HepG2 (cell line): Measurements from ENCODE around the gene STUB1. TPM values are rescaled to one million over a fixed set of nuclear protein-coding genes. Genes with fewer than 3 reads are reported as not detected.

ENCODE experiments used
- ISX ChIP-seq: sonication (generic); formaldehyde crosslinking; conservative IDR thresholded peaks from 2 replicates; pipeline ENCODE4 v1.5.0; 2020; ENCODE audit warnings: missing genetic modification reagents
- KIAA2018 ChIP-seq: sonication (generic); formaldehyde crosslinking; IDR thresholded peaks from 2 replicates; pipeline ENCODE4 v1.5.0; 2020; ENCODE audit warnings: mild to moderate bottlenecking, missing genetic modification reagents, borderline replicate concordance
- NFE2L1 ChIP-seq: sonication (generic); formaldehyde crosslinking; IDR thresholded peaks from 2 replicates; pipeline ENCODE4 v1.4.0; 2020; ENCODE audit warnings: missing genetic modification reagents, mild to moderate bottlenecking, borderline replicate concordance
- NKX3-1 ChIP-seq: sonication (generic); formaldehyde crosslinking; IDR thresholded peaks from 2 replicates; pipeline ENCODE4 v1.5.0; 2020; ENCODE audit warnings: missing genetic modification reagents
- NR1H2 ChIP-seq: sonication (generic); formaldehyde crosslinking; IDR thresholded peaks from 2 replicates; pipeline ENCODE4 v1.8.1; 2022; ENCODE audit warnings: low read depth, missing genetic modification reagents, borderline replicate concordance
- SAFB2 ChIP-seq: sonication (generic); formaldehyde crosslinking; IDR thresholded peaks from 2 replicates; pipeline ENCODE4 v1.5.1; 2020; ENCODE audit warnings: missing genetic modification reagents, low read depth, mild to moderate bottlenecking, borderline replicate concordance
- SIX1 ChIP-seq: sonication (generic); formaldehyde crosslinking; IDR thresholded peaks from 2 replicates; pipeline ENCODE4 v1.4.0; 2020; ENCODE audit warnings: missing genetic modification reagents, borderline replicate concordance
- SIX4 ChIP-seq: sonication (generic); formaldehyde crosslinking; IDR thresholded peaks from 2 replicates; pipeline ENCODE4 v1.4.0; 2020; ENCODE audit warnings: missing genetic modification reagents
- TSC22D2 ChIP-seq: sonication (generic); formaldehyde crosslinking; IDR thresholded peaks from 2 replicates; pipeline ENCODE4 v1.5.1; 2020; ENCODE audit warnings: missing genetic modification reagents, mild to moderate bottlenecking, borderline replicate concordance
- USF2 ChIP-seq, 2 experiments: sonication (generic) in 1 of 2; formaldehyde crosslinking in 1 of 2; IDR thresholded peaks; 2 replicates each; pipeline versions ENCODE4 v1.5.1 to v1.6.1; 2011 to 2020; ENCODE audit warnings: borderline replicate concordance in 1 of 2, low read depth in 1 of 2, low read length in 1 of 2, mild to moderate bottlenecking in 1 of 2, missing genetic modification reagents in 1 of 2, moderate library complexity in 1 of 2
- XBP1 ChIP-seq: sonication (generic); formaldehyde crosslinking; IDR thresholded peaks from 2 replicates; pipeline ENCODE4 v1.5.0; 2020; ENCODE audit warnings: missing genetic modification reagents
- XRCC5 ChIP-seq: fragments of 200-400 bp; formaldehyde crosslinking; optimal IDR thresholded peaks from 2 replicates; pipeline ENCODE3; 2017; ENCODE audit warnings: mild to moderate bottlenecking, low read length
- ZC3H4 ChIP-seq: sonication (generic); formaldehyde crosslinking; IDR thresholded peaks from 2 replicates; pipeline ENCODE4 v1.4.0; 2020; ENCODE audit warnings: missing genetic modification reagents, borderline replicate concordance
- ZNF180 ChIP-seq: sonication (generic); formaldehyde crosslinking; IDR thresholded peaks from 2 replicates; pipeline ENCODE4 v1.4.0; 2020; ENCODE audit warnings: low read depth, missing genetic modification reagents, borderline replicate concordance
- ZNF704 ChIP-seq: sonication (generic); formaldehyde crosslinking; IDR thresholded peaks from 2 replicates; pipeline ENCODE4 v1.8.1; 2023; ENCODE audit warnings: mild to moderate bottlenecking, inconsistent platforms, moderate library complexity, missing genetic modification reagents, borderline replicate concordance
- polyA plus RNA-seq, 8 experiments: library from polyadenylated mRNA; depleted of rRNA in 3 of 8; stranded (reverse) in 7 of 8; unstranded in 1 of 8; fragments of >200 nt; fragmentation: Illumina TruSeq in 4 of 8; extraction: Trizol in 4 of 8; gene quantifications; 2 replicates each; pipeline versions ENCODE4 v1.2.1 to v1.2.3, GENCODE V29; 2011 to 2016; ENCODE audit warnings: low read depth in 4 of 8, missing spikeins in 1 of 8, mixed read lengths in 1 of 8; ENCODE audit not compliant: insufficient read depth in 1 of 8
- total RNA-seq, 5 experiments: library from RNA; depleted of rRNA; stranded (reverse); fragments of >200 nt; fragmentation: Illumina TruSeq; extraction: Trizol; gene quantifications; 2 replicates each; pipeline ENCODE4 v1.2.3, GENCODE V29; 2016; ENCODE audit warnings: low read depth in 1 of 5

Gene STUB1
- total and polyA plus RNA-seq, 2 of the 13 experiments (the other 11 are each of a cell fraction or from before 2014, with no cell fraction given): 52.9 to 78.2 TPM

- no peak for TF ChIP-seq KIAA2018 (CRISPR knock-in tag)
- TF ChIP-seq NR1H2 (CRISPR knock-in tag): peak; percentile 81
- TF ChIP-seq ZNF704 (CRISPR knock-in tag): peak; percentile 88; the same call in 1 of the 2 replicates
- 0 out of 2 replicates have a peak, but pooled peaks have one; percentile 19 for TF ChIP-seq XBP1 (CRISPR knock-in tag)
- TF ChIP-seq NKX3-1 (CRISPR knock-in tag): peak; percentile 56
- peak; percentile 96 for TF ChIP-seq USF2 (IDR thresholded peaks at IDR 0.05; ENCODE audit: low read depth, low read length)
- TF ChIP-seq USF2 (CRISPR knock-in tag; IDR thresholded peaks at IDR 0.05; ENCODE audit: borderline replicate concordance): peak; percentile 95
- no peak for TF ChIP-seq SIX1
- peak; percentile 87 for TF ChIP-seq TSC22D2
- 0 out of 2 replicates have a peak, but pooled peaks have one; percentile 28 for TF ChIP-seq ISX (CRISPR knock-in tag)
- peak; percentile 72; the same call in 1 of the 2 replicates for TF ChIP-seq SAFB2 (CRISPR knock-in tag)
- TF ChIP-seq ZC3H4 (CRISPR knock-in tag): no peak
- TF ChIP-seq XRCC5: peak; percentile 73
- no peak for TF ChIP-seq NFE2L1 (CRISPR knock-in tag)
- TF ChIP-seq SIX4 (CRISPR knock-in tag): peak; percentile 49; the same call in 1 of the 2 replicates
- no peak for TF ChIP-seq ZNF180 (CRISPR knock-in tag)
Observed at GRCh38 chr16:648781-649589, 31.2 kb upstream of the STUB1 start, which contains the start of gene WDR90 (continued).
